CD4-positive, alpha-beta T cell (primary cell): Measurements from ENCODE around the gene LAMTOR4. TPM values are rescaled to one million over a fixed set of nuclear protein-coding genes. Genes with fewer than 3 reads are reported as not detected.

Source experiments
- ATAC-seq: fragments of 200-7000 bp; cut with Tn5 transposase; one replicate; pipeline ENCODE4 v1.10.0; 2022; ENCODE audit warnings: mild to moderate bottlenecking; ENCODE audit not compliant: poor library complexity
- CTCF ChIA-PET: fragments of 350-600 bp; sonication (Branson Sonifier 250); formaldehyde crosslinking; loops from one replicate; lab custom pipeline; 2021; ENCODE audit warnings: antibody characterized with exemption, inconsistent platforms; lab: Charles Lee
- POLR2A ChIA-PET: fragments of 350-600 bp; sonication (Branson Sonifier 250); formaldehyde crosslinking; loops from one replicate; lab custom pipeline; 2021; ENCODE audit warnings: antibody characterized with exemption, inconsistent platforms; lab: Charles Lee
- DNase-seq, 14 experiments: peaks; one replicate each; pipeline ENCODE4 v3.0.0-alpha.2; 2013 to 2020; ENCODE audit warnings: mixed read lengths in 2 of 14
- H3K27ac ChIP-seq, 2 donors: one replicate each; pipeline versions ENCODE4 v1.5.1 to v1.7.0; 2013; ENCODE audit warnings: low read length in 2 of 2, low read depth in 1 of 2, mild to moderate bottlenecking in 1 of 2
- H3K27me3 ChIP-seq, 2 experiments: 1 replicate in 1 of 2; 2 replicates in 1 of 2; pipeline versions ENCODE4 v1.6.1 to v1.7.0; 2013; ENCODE audit warnings: low read length in 2 of 2, control low read depth in 1 of 2, mild to moderate bottlenecking in 1 of 2, moderate library complexity in 1 of 2; ENCODE audit not compliant: insufficient read depth in 2 of 2, control insufficient read depth in 1 of 2
- H3K36me3 ChIP-seq: one replicate; pipeline ENCODE4 v1.6.1; 2013; ENCODE audit warnings: low read length, control low read depth; ENCODE audit not compliant: insufficient read depth
- H3K4me1 ChIP-seq: one replicate; pipeline ENCODE4 v1.6.1; 2013; ENCODE audit warnings: low read length, control low read depth; ENCODE audit not compliant: insufficient read depth
- H3K4me3 ChIP-seq: one replicate; pipeline ENCODE4 v1.5.1; 2013; ENCODE audit warnings: mild to moderate bottlenecking, low read length, moderate library complexity
- H3K9me3 ChIP-seq, 2 experiments: 1 replicate in 1 of 2; 2 replicates in 1 of 2; pipeline versions ENCODE4 v1.6.1 to v1.7.0; 2013; ENCODE audit warnings: low read length in 2 of 2, mild to moderate bottlenecking in 2 of 2, control low read depth in 1 of 2, moderate library complexity in 1 of 2; ENCODE audit not compliant: control insufficient read depth in 1 of 2, insufficient read depth in 1 of 2
- H3K27ac Mint-ChIP-seq: one replicate; pipeline ENCODE4 v1.8.0; 2020; ENCODE audit warnings: mixed read lengths
- H3K27me3 Mint-ChIP-seq: one replicate; pipeline ENCODE4 v1.8.0; 2021; ENCODE audit warnings: mixed read lengths
- H3K36me3 Mint-ChIP-seq: one replicate; pipeline ENCODE4 v1.8.0; 2021; ENCODE audit warnings: low read depth, mixed read lengths
- H3K4me1 Mint-ChIP-seq: one replicate; pipeline ENCODE4 v1.8.0; 2021; ENCODE audit warnings: low read depth, mixed read lengths
- H3K4me3 Mint-ChIP-seq: one replicate; pipeline ENCODE4 v1.8.0; 2020; ENCODE audit warnings: mild to moderate bottlenecking, mixed read lengths
- H3K9me3 Mint-ChIP-seq: one replicate; pipeline ENCODE4 v1.8.0; 2020; ENCODE audit warnings: mixed read lengths
- intact Hi-C, 2 experiments: fragments of 100-400 bp; cut with DNase I in 1 of 2; cut with micrococcal nuclease in 1 of 2; formaldehyde crosslinking; loops; one replicate each; pipeline versions ENCODE4 v1.15.1 to v1.9.0; 2023 to 2025; cut with DNase I, micrococcal nuclease
- total RNA-seq, 174 experiments: library from RNA in 2 of 174; stranded (reverse) in 2 of 174; gene quantifications; one replicate each; pipeline ENCODE4 v1.2.3 and lab custom pipeline; 2021 to 2026
- TF ChIP-seq, protein P1 (sequence below): fragments of 200-600 bp; IDR thresholded peaks from one replicate; pipeline ENCODE4 v1.8.0; 2022; ENCODE audit warnings: antibody characterized with exemption, mild to moderate bottlenecking

Gene LAMTOR4
- total RNA-seq, 2 experiments from 2014 or later: 107 to 125 TPM

DNA sequence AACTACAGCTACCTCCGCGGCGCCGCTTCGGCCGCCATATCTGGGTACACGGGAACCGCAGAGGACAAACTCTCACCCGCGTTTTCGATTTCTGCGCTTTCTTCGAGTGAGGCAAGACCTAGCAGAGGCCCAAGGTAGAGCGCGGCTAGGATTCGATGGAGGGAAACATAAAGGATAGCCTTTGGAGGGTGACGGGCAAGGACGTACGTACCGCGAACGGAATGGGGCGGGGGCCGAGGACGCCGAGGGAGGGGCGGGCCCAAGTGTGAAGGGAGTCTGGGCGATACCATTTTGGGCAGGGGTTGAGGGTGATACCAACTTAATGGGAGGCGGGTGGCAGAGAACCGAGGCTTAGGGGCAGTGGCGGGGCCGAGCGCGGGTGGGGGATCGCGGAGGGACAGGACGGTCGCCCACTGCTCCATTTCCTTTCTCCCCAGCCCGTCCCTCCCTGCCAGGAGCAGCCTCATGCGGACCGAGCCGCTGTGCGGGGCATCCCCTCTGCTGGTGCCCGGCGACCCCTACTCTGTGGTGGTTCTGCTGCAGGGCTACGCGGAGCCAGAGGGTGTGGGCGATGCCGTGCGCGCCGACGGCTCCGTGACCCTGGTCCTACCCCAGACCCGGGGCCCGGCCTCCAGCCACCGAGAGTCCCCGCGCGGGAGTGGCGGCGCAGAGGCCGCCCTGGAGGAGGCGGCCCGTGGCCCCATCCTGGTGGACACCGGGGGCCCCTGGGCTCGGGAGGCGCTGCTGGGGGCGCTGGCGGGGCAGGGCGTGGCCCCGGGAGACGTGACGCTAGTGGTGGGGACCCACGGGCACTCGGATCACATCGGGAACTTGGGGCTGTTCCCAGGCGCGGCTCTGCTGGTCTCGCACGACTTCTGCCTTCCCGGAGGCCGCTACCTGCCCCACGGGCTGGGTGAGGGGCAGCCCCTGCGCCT, 21.5 kb upstream of the LAMTOR4 start, which contains the start of gene MBLAC1:
MBLAC1 (plus strand) TSS at position 37 of the 935 bp plus-strand sequence; CDS start at position 466, 429 bp downstream.
- H3K9me3 ChIP-seq: no peaks in the 10 kb centered on the region
- TF ChIP-seq, protein P1, sequence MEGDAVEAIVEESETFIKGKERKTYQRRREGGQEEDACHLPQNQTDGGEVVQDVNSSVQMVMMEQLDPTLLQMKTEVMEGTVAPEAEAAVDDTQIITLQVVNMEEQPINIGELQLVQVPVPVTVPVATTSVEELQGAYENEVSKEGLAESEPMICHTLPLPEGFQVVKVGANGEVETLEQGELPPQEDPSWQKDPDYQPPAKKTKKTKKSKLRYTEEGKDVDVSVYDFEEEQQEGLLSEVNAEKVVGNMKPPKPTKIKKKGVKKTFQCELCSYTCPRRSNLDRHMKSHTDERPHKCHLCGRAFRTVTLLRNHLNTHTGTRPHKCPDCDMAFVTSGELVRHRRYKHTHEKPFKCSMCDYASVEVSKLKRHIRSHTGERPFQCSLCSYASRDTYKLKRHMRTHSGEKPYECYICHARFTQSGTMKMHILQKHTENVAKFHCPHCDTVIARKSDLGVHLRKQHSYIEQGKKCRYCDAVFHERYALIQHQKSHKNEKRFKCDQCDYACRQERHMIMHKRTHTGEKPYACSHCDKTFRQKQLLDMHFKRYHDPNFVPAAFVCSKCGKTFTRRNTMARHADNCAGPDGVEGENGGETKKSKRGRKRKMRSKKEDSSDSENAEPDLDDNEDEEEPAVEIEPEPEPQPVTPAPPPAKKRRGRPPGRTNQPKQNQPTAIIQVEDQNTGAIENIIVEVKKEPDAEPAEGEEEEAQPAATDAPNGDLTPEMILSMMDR: no peak
- intact Hi-C loops: loop anchor here (1.0 to 2.0 kb wide), 3 partner anchors 8 to 46 kb away; partner anchors contain the start of genes AP4M1 (in 2 of the 2), CNPY4 (in 2 of the 2), MCM7 (in 2 of the 2) and TAF6 (in 2 of the 2)
- ChIA-PET CTCF (interaction anchor here (1.1 to 1.3 kb wide), 2 partner anchors 26 to 50 kb away, joined by 3 to 5 read pairs; partner anchors contain the start of genes AP4M1, GPC2, MCM7 and STAG3), POLR2A (interaction anchor here (0.6 to 3.3 kb wide), 27 partner anchors 11 to 547 kb away, joined by 3 to 58 read pairs (median 4); partner anchors contain the start of genes AP4M1, COPS6, LAMTOR4 and MCM7)
- peak within 1 kb of the TSS; percentile 96 to 99 for H3K27ac ChIP-seq
- Mint-ChIP-seq H3K9me3 (no peaks in the 10 kb centered on the region), H3K4me1 (peaks cover 31% of the 10 kb centered on the region), H3K27ac (peak within 1 kb of the TSS; percentile 100), H3K36me3 (peaks cover 28% of the 10 kb centered on the region), H3K4me3 (peak within 1 kb of the TSS; percentile 100), H3K27me3 (no peaks in the 10 kb centered on the region)
- ATAC-seq: peak; percentile 80
- H3K36me3 ChIP-seq: peaks cover 20% of the 10 kb centered on the region
- peaks cover 39% of the 10 kb centered on the region for H3K4me1 ChIP-seq
- DNase-seq: peak; percentile 87 to 97 (median 91)
- H3K4me3 ChIP-seq: peak within 1 kb of the TSS; percentile 96
- no peaks in the 10 kb centered on the region for H3K27me3 ChIP-seq

DNA sequence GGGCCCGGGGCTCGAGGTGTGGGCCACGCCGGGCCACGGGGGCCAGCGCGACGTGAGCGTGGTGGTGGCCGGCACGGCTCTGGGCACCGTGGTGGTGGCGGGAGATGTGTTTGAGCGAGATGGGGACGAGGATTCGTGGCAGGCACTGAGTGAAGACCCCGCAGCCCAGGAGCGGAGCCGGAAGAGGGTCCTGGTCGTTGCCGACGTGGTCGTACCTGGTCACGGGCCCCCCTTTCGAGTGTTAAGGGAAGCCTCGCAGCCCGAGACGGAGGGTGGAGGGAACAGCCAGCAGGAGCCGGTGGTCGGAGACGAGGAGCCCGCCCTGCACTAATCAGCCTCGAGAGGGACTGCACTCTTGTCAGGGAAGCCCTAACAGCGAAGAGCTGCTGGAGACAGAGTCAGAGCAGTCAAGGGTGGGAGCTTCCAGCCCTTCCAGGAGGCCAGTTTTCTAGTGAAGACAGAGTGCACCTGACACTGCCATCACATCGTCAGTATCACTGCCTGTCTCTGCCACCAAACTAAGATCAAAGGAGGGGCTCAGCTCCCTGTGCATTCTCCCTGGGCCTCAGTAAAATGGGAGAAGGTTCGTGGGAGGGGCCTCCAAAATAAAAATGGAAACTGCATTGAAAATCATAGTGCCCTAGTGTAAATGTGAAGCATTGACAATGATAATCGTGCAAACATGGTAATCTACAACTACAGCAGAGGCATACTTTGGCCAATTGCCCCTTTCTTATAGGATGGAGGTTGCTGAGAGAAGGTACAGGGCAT, 20.7 kb upstream of the LAMTOR4 start:
- Mint-ChIP-seq H3K36me3 (peaks cover 24% of the 10 kb centered on the region), H3K9me3 (no peaks in the 10 kb centered on the region), H3K4me1 (peaks cover 36% of the 10 kb centered on the region), H3K27ac (peak overlapping the region; percentile 80), H3K27me3 (no peaks in the 10 kb centered on the region), H3K4me3 (peak overlapping the region; percentile 87)
- CTCF ChIA-PET: interaction anchor here (0.7 kb wide), 1 partner anchor 28 kb away, joined by 3 read pairs; no protein-coding TSS in a partner anchor
- Histone ChIP-seq H3K27me3 (no peaks in the 10 kb centered on the region), H3K36me3 (peaks cover 13% of the 10 kb centered on the region), H3K4me1 (peaks cover 44% of the 10 kb centered on the region), H3K4me3 (peak overlapping the region; percentile 96), H3K9me3 (no peaks in the 10 kb centered on the region), H3K27ac (peak overlapping the region in 1 of 2 donors; percentile 96)
- POLR2A ChIA-PET: interaction anchor here (1.0 to 3.7 kb wide), 5 partner anchors 8 to 134 kb away, joined by 3 to 29 read pairs (median 11); partner anchors contain the start of genes AP4M1, CNPY4, LAMTOR4 and MCM7
- TF ChIP-seq, protein P1: no peak
- DNase-seq: peak in 10 of 14 experiments; percentile 5 to 53 (median 23)
- intact Hi-C loops: loop anchor here (1.0 to 2.0 kb wide), 3 partner anchors 9 to 47 kb away; partner anchors contain the start of genes AP4M1 (in 2 of the 2), CNPY4 (in 2 of the 2), MCM7 (in 2 of the 2) and TAF6 (in 2 of the 2)
- ATAC-seq: no peak
